ENCODE results near the gene NEURL3. TPM values are rescaled to one million over a fixed set of nuclear protein-coding genes. Genes with fewer than 3 reads are reported as not detected.

NEURL3 gene
- total and polyA plus RNA-seq, 2 donors (not counting 3 experiments of a cell fraction or from before 2014, with no cell fraction given), result not detected

GRCh38 chr2:96471772-96472171 lies 33.4 kb downstream of the NEURL3 start:
- intact Hi-C loops (cut with micrococcal nuclease), result no loop called here
- CTCF ChIA-PET, result interaction anchor here (1.4 to 2.3 kb wide), 3 partner anchors 38 to 64 kb away, joined by 3 to 9 read pairs (median 4); no protein-coding TSS in a partner anchor

GRCh38 chr2:96470636-96471035 lies 34.5 kb downstream of the NEURL3 start:
- Histone ChIP-seq H3K27ac (ENCODE audit: insufficient read depth, low read depth, low read length) (no peak overlapping the region), H3K9me1 (replicated peaks; ENCODE audit: control insufficient read depth, extremely low read depth, insufficient read depth, low read length) (no peaks in the 10 kb centered on the region), H3K36me3 (ENCODE audit: control insufficient read depth in 2 of 2, extremely low read depth in 1 of 2, insufficient read depth in 2 of 2, low read length in 2 of 2) (no peaks in the 10 kb centered on the region), H3K4me3 (replicated peaks in 1 of 3; ENCODE audit: insufficient read depth in 1 of 3, low read depth in 1 of 3, low read length in 3 of 3) (no peak overlapping the region), H3K4me1 (ENCODE audit: control insufficient read depth, extremely low read depth, insufficient read depth, low read length) (no peaks in the 10 kb centered on the region), H3K79me2 (ENCODE audit: control insufficient read depth, insufficient read depth, low read length) (no peaks in the 10 kb centered on the region), H3K27me3 (ENCODE audit: control insufficient read depth in 2 of 2, insufficient read depth in 2 of 2, low read length in 2 of 2) (peaks cover under 1 to 5% of the 10 kb centered on the region in 2 experiments), H2AFZ (ENCODE audit: low read depth, low read length) (no peak overlapping the region), H3K9ac (replicated peaks; ENCODE audit: extremely low read depth, insufficient read depth, low read length) (no peak overlapping the region), H3K4me2 (ENCODE audit: insufficient read depth, low read length) (no peak overlapping the region), H3K9me3 (replicated peaks; ENCODE audit: control insufficient read depth, insufficient read depth, low read length) (no peaks in the 10 kb centered on the region), H4K20me1 (replicated peaks; ENCODE audit: control insufficient read depth, extremely low read depth, insufficient read depth, low read length) (no peaks in the 10 kb centered on the region)
- FAIRE-seq (peak; percentile 69), DNase-seq (ENCODE audit: low read depth, low spot score) (peak; percentile 54)
- ChIA-PET CTCF (interaction anchor here (1.6 to 3.2 kb wide), 2 partner anchors 22 to 39 kb away, joined by 4 to 33 read pairs; no protein-coding TSS in a partner anchor), POLR2A (no interaction called here)
- intact Hi-C loops (cut with micrococcal nuclease) (loop anchor here (1.0 kb wide), 2 partner anchors 39 to 84 kb away; no protein-coding TSS in a partner anchor), dilution Hi-C loops (cut with MboI; ENCODE audit: extremely low pct_ligation_motif_present, low sequenced_read_pairs) (no loop called here)
- no TSS peak for BruUV-seq (replicated peaks)
- TF ChIP-seq POLR2AphosphoS5 (IDR thresholded peaks at IDR 0.05; ENCODE audit: insufficient read depth, low read depth, low read length) (no peak), MAX (IDR thresholded peaks at IDR 0.05; ENCODE audit: insufficient read depth, insufficient read length) (no peak), MYC (IDR thresholded peaks at IDR 0.05; ENCODE audit: low read depth, low read length) (no peak), CTCF (IDR thresholded peaks at IDR 0.05; ENCODE audit: extremely low read depth in 1 of 2, insufficient read depth in 1 of 2, low read depth in 1 of 2, low read length in 2 of 2) (peak; percentile 72 to 92), FOS (IDR thresholded peaks at IDR 0.05; ENCODE audit: borderline replicate concordance, insufficient read depth, low read length) (no peak), EZH2 (IDR thresholded peaks at IDR 0.05; ENCODE audit: borderline replicate concordance, low read depth, low read length, severe bottlenecking) (peak; percentile 35)

More at GRCh38 chr2:96471772-96472171, 33.4 kb downstream of the NEURL3 start:
- no peak for FAIRE-seq
- POLR2A ChIA-PET, result no interaction called here
- Histone ChIP-seq H3K27ac (ENCODE audit: insufficient read depth, low read depth, low read length) (no peak overlapping the region), H3K9ac (replicated peaks; ENCODE audit: extremely low read depth, insufficient read depth, low read length) (no peak overlapping the region), H3K9me1 (replicated peaks; ENCODE audit: control insufficient read depth, extremely low read depth, insufficient read depth, low read length) (no peaks in the 10 kb centered on the region), H4K20me1 (replicated peaks; ENCODE audit: control insufficient read depth, extremely low read depth, insufficient read depth, low read length) (no peaks in the 10 kb centered on the region), H3K36me3 (ENCODE audit: control insufficient read depth in 2 of 2, extremely low read depth in 1 of 2, insufficient read depth in 2 of 2, low read length in 2 of 2) (no peaks in the 10 kb centered on the region), H3K4me1 (ENCODE audit: control insufficient read depth, extremely low read depth, insufficient read depth, low read length) (no peaks in the 10 kb centered on the region), H3K27me3 (ENCODE audit: control insufficient read depth in 2 of 2, insufficient read depth in 2 of 2, low read length in 2 of 2) (peaks cover 5 to 12% of the 10 kb centered on the region in 2 experiments), H3K9me3 (replicated peaks; ENCODE audit: control insufficient read depth, insufficient read depth, low read length) (no peaks in the 10 kb centered on the region), H3K4me2 (ENCODE audit: insufficient read depth, low read length) (no peak overlapping the region), H2AFZ (ENCODE audit: low read depth, low read length) (no peak overlapping the region), H3K79me2 (ENCODE audit: control insufficient read depth, insufficient read depth, low read length) (no peaks in the 10 kb centered on the region), H3K4me3 (replicated peaks in 1 of 3; ENCODE audit: insufficient read depth in 1 of 3, low read depth in 1 of 3, low read length in 3 of 3) (no peak overlapping the region)
- DNase-seq (ENCODE audit: low read depth, low spot score), result no peak
- dilution Hi-C loops (cut with MboI; ENCODE audit: extremely low pct_ligation_motif_present, low sequenced_read_pairs), result no loop called here
- no peak for TF ChIP-seq POLR2AphosphoS5 (IDR thresholded peaks at IDR 0.05; ENCODE audit: insufficient read depth, low read depth, low read length)
- BruUV-seq (replicated peaks), result no TSS peak

All from endothelial cell of umbilical vein (primary cell).